ENCODE measurements around the gene PYY. TPM values are rescaled to one million over a fixed set of nuclear protein-coding genes. Genes with fewer than 3 reads are reported as not detected.
"Not testable (repeated sequence)": the region's sequence is repeated elsewhere in the genome, so short reads cannot be mapped to it uniquely, and the experiment has no call there.

The PYY gene
- total RNA-seq, 2 donors from 2014 or later: 61.2 to 79.7 TPM

- ATAC-seq: no peak
- DNase-seq: no peak
- intact Hi-C loops (cut with DNase I, micrococcal nuclease): no loop called here
These were observed 29.4 kb upstream of the PYY start for GRCh38 chr17:43983196-43983514.

- DNase-seq: no peak
- ATAC-seq: no peak
- intact Hi-C loops (cut with DNase I, micrococcal nuclease): no loop called here
These were observed 28.4 kb upstream of the PYY start for GRCh38 chr17:43982171-43982570.

GRCh38 chr17:43979671-43980070 lies 25.9 kb upstream of the PYY start:
- ATAC-seq (no peak), DNase-seq (no peak)
- intact Hi-C loops (cut with DNase I, micrococcal nuclease): no loop called here

GRCh38 chr17:43979011-43979410 lies 25.3 kb upstream of the PYY start:
- DNase-seq: no peak
- intact Hi-C loops (cut with DNase I, micrococcal nuclease): no loop called here
- ATAC-seq: no peak

- no peak for ATAC-seq
- no peak for DNase-seq
- intact Hi-C loops (cut with DNase I, micrococcal nuclease): no loop called here
These were observed 24.3 kb upstream of the PYY start for GRCh38 chr17:43978078-43978477.

GRCh38 chr17:43976963-43977837 lies 23.5 kb upstream of the PYY start:
- intact Hi-C loops (cut with DNase I, micrococcal nuclease): no loop called here

GRCh38 chr17:43975898-43976297 lies 22.2 kb upstream of the PYY start:
- DNase-seq (no peak), ATAC-seq (no peak)
- intact Hi-C loops (cut with DNase I, micrococcal nuclease): no loop called here

More at GRCh38 chr17:43976963-43977837, 23.5 kb upstream of the PYY start:
- DNase-seq (no peak), ATAC-seq (no peak)

- ATAC-seq (no peak), DNase-seq (no peak)
- intact Hi-C loops (cut with DNase I, micrococcal nuclease): no loop called here
These were observed 20.9 kb upstream of the PYY start for GRCh38 chr17:43974382-43975266.

- intact Hi-C loops (cut with DNase I, micrococcal nuclease); DNase-seq; ATAC-seq: not testable (repeated sequence)
These were observed 18.9 kb upstream of the PYY start for GRCh38 chr17:43972444-43973212.

GRCh38 chr17:43971436-43971835 lies 17.7 kb upstream of the PYY start:
- intact Hi-C loops (cut with DNase I, micrococcal nuclease); DNase-seq; ATAC-seq: not testable (repeated sequence)

GRCh38 chr17:43970366-43970765 lies 16.6 kb upstream of the PYY start:
- no peak for DNase-seq
- no peak for ATAC-seq
- intact Hi-C loops (cut with DNase I, micrococcal nuclease): no loop called here

- intact Hi-C loops (cut with DNase I, micrococcal nuclease): no loop called here
- ATAC-seq: no peak
These were observed 13.6 kb upstream of the PYY start for GRCh38 chr17:43967251-43967875.

GRCh38 chr17:43966276-43966675 lies 12.5 kb upstream of the PYY start:
- DNase-seq (no peak), ATAC-seq (no peak)
- intact Hi-C loops (cut with DNase I, micrococcal nuclease): no loop called here

More at GRCh38 chr17:43967251-43967875, 13.6 kb upstream of the PYY start:
- DNase-seq: no peak

- DNase-seq: no peak
- intact Hi-C loops (cut with DNase I, micrococcal nuclease): no loop called here
- ATAC-seq: no peak
These were observed 8.7 kb upstream of the PYY start for GRCh38 chr17:43962479-43962878.

- no peak for ATAC-seq
- DNase-seq: no peak
- intact Hi-C loops (cut with DNase I, micrococcal nuclease): no loop called here
These were observed 8.2 kb upstream of the PYY start for GRCh38 chr17:43961954-43962353.

GRCh38 chr17:43961292-43961691 lies 7.6 kb upstream of the PYY start:
- DNase-seq; intact Hi-C loops (cut with DNase I, micrococcal nuclease); ATAC-seq: not testable (repeated sequence)

- intact Hi-C loops (cut with DNase I, micrococcal nuclease): no loop called here
These were observed 5.1 kb upstream of the PYY start for GRCh38 chr17:43958748-43959352.

GRCh38 chr17:43956222-43956621 lies 2.5 kb upstream of the PYY start:
- intact Hi-C loops (cut with DNase I, micrococcal nuclease): no loop called here
- no peak for ATAC-seq
- DNase-seq: no peak

More at GRCh38 chr17:43958748-43959352, 5.1 kb upstream of the PYY start:
- no peak for ATAC-seq
- DNase-seq: no peak
